Gastroesophageal sphincter (tissue), 3 donors: ENCODE data around the gene SLC25A46.
A peak's percentile ranks its signal among the peaks of the same experiment; 100 is the strongest.

Source experiments
- EP300 ChIP-seq: sonication (generic); formaldehyde crosslinking; IDR thresholded peaks from one replicate; pipeline ENCODE4 v1.6.1; 2017; ENCODE audit warnings: antibody characterized with exemption, mild to moderate bottlenecking
- POLR2A ChIP-seq, 2 donors: fragments of 450-650 bp; IDR thresholded peaks; one replicate each; pipeline ENCODE4 v1.6.1; 2017; ENCODE audit warnings: antibody characterized with exemption in 2 of 2, mild to moderate bottlenecking in 2 of 2, moderate library complexity in 1 of 2
- POLR2AphosphoS5 ChIP-seq: sonication (generic); formaldehyde crosslinking; IDR thresholded peaks from one replicate; pipeline ENCODE4 v1.6.1; 2017; ENCODE audit warnings: antibody characterized with exemption
- TF ChIP-seq, protein P1 (sequence below), 4 experiments: fragments of 200-600 bp in 2 of 4; fragments of 450-650 bp in 2 of 4; sonication (generic) in 1 of 4; IDR thresholded peaks; one replicate each; pipeline ENCODE4 v1.5.1; 2017 to 2019; ENCODE audit warnings: antibody characterized with exemption in 4 of 4, mild to moderate bottlenecking in 2 of 4, moderate library complexity in 2 of 4

DNA sequence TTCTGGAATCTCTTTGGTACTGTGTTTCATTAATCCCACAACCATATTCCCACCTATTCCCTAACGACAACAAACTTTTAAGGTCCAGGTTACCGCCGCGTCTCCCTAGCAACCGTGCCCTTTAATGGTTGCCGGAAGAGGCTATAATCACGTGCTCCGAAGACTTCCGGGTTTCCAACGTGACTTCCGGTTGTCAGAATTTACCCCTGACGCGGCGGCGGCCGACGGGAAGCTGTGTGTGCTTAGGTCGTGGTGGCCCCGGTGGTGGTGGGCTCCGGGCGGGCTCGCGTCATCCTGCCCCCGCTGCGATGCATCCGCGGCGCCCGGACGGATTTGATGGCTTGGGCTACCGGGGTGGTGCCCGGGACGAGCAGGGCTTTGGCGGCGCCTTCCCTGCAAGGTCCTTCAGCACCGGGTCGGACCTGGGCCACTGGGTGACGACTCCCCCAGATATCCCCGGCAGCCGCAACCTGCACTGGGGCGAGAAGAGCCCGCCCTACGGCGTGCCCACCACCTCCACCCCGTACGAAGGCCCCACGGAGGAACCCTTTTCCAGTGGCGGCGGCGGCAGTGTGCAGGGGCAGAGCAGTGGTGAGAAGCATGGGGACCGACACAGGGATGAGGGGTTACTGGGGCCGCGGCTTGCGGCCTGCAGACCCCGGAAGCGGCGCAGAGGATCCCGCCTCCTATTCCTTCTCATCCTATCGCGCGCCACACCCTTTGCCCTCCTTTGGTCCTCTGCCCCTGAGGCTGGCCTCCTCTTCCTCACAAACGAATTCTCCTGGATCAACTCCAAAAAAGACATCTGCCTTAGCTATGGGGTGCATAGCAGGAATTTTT is at the start of gene SLC25A46:
- TF ChIP-seq POLR2A (IDR thresholded peaks at IDR 0.05): peak; percentile 47 to 49
- TF ChIP-seq, protein P1, sequence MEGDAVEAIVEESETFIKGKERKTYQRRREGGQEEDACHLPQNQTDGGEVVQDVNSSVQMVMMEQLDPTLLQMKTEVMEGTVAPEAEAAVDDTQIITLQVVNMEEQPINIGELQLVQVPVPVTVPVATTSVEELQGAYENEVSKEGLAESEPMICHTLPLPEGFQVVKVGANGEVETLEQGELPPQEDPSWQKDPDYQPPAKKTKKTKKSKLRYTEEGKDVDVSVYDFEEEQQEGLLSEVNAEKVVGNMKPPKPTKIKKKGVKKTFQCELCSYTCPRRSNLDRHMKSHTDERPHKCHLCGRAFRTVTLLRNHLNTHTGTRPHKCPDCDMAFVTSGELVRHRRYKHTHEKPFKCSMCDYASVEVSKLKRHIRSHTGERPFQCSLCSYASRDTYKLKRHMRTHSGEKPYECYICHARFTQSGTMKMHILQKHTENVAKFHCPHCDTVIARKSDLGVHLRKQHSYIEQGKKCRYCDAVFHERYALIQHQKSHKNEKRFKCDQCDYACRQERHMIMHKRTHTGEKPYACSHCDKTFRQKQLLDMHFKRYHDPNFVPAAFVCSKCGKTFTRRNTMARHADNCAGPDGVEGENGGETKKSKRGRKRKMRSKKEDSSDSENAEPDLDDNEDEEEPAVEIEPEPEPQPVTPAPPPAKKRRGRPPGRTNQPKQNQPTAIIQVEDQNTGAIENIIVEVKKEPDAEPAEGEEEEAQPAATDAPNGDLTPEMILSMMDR (IDR thresholded peaks at IDR 0.05): no peak
- peak; percentile 69 for TF ChIP-seq POLR2AphosphoS5
- TF ChIP-seq EP300: no peak
